D341Med (cell line): ENCODE measurements around the gene PDLIM3.

Source experiments
- DNase-seq: peaks from one replicate; pipeline ENCODE4 v3.0.0; 2012; ENCODE audit warnings: low spot score

The PDLIM3 gene

DNA sequence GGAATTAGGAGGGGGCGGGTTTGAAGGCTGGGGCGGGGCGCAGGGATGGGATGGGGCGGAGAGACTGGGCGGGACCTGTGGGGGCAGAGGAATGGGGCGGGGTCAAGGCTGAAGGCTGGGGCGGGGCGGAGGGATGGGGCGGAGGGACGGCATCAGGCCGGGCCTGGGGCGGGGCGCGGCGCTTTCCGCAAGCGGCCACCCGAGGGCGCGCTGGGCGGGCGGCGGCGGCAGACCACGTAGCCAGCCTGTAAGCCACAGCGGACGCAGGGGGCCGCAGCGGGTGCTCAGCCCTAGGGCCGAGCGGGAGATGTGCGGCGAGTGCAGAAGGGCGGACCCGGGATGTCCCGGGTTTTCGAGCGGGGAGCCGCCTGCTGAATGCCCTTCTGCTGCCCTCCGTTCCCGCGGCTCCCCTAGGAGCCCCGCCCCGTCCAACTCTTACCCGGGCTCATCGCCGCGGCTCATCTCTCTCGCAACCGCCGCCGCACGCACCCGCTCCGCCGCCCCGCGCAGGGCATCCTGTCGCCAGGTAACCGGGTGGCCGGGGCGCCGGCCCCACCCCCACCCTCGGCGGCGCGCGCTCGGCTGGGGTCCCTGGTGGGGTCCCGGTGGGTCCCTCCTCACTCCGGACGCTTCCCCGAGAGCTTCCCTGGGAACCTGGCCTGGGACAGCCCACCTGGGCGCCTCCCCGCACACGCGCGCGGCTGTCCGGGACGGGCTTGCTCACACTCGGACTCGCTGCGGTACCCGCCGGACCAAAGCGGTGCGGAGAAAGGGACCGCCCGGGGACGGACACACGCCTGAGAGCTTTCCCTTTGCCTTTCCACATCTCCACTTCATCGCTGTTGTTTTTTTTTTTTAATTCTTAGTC lies 63.8 kb downstream of the PDLIM3 start, which contains the start of gene CCDC110:
Gene CCDC110, minus strand, starts transcription at position 499 of the 868 bp plus-strand sequence. Its CDS starts 50 bp downstream, at position 449.
- peak; percentile 100 for DNase-seq

DNA sequence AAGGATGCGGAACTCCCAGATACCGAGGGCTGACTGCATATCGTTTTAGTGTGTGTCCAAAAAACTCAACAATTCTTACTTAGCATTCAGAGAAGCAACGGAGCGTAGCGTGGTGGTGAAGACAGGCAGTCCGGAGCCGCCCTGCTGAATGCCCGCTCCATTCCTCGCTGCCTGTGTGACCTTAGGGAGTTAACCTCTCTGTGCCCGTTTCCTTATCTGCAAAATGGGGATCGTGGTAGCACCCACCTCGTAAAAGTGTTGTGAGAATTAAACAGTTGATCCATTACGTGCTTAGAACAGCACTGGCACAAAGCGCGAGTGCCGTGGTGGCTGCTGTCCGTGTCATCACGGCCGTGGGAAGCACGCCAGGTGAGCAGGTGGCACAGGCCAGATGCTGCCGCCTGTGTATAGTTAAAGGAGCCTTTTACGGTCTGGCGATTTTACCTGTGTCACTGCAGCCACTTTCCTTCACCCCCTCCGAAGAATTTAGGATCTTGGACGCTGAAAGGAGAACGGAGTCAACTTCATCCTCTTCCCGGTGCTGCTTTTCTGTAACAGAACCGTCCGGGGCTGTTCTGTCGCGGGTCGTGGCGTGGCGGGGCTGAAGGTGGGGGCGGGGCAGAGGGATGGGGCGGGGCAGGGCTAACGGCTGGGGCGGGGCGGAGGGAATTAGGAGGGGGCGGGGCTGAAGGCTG lies 64.7 kb downstream of the PDLIM3 start:
- no peak for DNase-seq

DNA sequence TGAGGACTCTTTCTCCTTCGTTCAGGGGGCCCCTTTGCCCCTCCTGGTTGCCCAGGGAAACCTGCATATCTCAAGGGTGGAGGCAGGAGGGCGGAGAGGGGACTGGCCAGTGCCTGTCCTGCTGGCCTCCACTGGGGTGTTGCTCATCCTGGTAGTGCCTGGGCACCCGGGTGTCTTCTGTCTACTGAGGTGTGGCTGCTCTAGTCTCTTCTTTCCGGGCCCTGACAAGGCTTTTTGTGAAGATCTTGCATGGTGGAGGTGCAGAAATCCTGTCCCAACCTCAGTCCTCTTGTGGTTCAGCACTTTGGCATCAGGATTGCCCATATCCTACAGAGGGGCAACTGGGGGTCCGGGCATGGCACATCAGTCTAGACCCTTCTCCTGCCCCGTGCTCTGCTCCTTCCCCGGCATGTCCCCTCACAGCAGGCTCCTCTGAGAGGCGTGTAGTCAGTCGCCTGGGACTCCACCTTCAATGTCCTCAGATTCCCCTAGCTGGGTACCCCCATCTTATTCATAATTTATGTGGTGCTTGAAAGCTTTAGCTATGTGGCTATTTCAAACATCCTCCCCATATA lies 65.6 kb downstream of the PDLIM3 start:
- DNase-seq = no peak

DNA sequence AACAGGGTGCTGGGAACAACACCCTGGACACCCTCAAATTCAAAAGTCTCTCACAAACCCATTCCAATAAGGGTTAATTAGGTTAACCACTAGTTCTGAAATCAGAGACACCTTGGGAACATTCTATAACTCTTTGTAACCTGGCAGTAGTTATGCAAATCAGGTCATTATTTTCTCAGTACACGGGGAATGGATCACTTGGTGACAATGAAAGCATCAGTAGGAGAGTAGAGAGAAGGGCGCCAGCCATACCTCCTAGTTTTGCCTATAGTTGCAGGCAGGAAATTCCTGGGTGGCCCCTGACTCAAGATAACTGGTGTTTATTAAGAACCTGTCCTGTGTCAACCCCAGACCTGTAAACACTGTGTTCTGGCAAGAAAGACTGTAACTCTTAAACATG lies 66.3 kb downstream of the PDLIM3 start:
- DNase-seq = no peak

DNA sequence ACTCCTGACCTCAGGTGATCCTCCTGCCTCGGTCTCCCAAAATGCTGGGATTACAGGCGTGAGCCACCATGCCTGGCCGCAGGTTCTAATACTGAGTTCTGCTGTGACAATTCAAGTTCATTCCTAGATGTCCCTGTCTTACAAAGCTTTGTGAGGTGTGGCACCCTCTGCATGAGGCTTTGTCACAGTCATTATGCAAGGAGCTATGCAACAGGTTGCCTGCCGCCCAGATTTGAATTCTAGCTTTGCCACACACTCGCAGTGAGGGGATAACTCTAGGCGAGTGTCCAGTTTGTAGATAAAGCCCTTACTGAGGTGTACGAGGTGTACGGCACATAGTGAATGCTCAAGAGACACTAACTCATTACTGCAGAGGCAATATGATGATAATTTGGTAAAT lies 67.3 kb downstream of the PDLIM3 start:
- no peak for DNase-seq

DNA sequence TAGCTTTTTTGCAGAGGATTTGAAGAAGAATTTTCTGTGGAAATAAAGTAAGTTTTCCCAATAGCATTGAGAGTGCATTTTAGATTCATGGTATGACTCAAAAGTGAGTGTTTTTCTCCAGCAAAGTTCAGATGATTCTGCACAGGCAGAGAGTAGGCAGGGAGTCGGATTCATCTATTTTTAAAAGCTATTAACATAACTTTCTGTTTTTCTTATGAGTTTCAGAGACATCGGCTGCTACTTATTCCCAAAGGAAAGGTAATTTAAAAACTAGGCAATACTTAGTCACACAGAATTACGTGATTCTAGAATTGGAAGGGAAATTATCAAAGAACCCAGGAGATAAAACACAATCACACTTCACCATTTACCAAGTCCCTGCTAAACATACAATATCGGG lies 68.2 kb downstream of the PDLIM3 start:
- no peak for DNase-seq

DNA sequence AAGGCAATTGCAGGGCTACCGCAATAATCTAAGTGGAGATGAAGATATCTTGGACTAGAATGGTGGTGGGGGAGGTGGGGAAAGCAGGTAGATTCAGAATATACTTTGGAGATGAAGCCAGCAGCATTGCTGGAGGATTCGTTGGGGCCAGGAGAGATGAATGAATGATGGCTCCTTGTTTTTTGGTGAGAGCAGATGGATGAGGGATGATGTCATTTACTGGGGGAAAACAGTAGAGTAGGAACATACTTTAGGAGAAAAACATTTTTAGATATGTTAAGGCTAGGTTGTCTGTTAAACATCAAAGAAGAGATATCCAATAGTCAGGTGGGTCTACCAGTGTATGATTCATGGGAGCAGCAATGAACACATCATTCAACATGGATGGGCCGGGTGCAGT lies 69.6 kb downstream of the PDLIM3 start:
- no peak for DNase-seq

DNA sequence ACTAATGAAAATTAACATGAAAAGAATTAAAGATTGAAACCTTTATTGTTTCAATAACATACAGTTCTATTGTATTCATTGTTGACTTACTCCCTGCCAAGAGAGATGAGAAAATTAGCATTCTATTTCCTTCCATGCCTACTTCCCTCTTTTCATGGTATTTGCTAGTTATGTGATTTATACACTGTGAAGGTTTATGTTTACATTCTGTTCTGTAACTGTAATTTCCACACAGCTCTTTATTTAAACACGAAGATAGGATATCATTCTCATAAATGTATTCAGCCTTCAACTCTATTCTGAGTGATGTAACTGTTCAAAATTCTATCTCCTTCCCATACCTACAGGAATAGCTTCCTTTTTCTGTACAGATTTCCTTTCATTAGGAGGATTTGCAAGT lies 70.4 kb downstream of the PDLIM3 start:
- no peak for DNase-seq

DNA sequence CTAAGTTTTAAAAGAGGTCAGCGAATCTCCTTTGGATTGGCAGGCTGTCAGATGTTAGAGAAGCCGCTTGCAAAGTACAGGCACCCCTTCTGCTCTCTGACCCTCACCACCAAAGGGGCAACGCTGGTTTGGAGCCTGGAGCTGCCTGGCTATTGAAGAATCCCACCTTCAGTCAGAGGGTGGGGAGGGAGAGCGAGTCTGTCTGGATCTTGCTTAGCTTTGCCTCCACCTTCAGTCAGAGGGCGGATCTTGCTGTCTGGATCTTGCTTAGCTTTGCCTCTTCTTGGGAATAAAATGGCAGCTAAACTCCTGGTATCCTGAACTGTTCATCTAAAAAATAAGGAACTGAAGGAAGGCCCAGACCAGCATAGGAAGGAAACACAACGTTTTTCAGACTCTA lies 71.1 kb downstream of the PDLIM3 start:
- DNase-seq = peak; percentile 28

DNA sequence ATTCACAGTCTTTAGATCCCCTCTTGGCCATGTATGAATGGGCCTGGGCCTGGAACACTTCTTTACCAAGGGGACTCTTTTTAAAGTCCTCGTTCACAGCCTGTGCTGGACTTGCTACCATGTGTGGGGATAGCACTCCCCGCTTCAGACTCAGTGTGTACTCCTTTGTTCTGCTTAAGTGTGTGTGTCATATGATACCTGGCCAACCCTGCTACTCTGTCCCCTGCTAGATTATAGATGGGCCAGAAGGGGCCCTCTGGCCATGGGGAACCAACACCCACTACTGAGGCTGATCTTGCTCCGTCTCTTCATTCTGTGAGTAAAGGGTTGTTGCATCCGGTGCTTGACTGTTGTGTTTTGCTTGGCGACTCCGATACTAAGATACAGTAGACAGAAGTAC lies 71.8 kb downstream of the PDLIM3 start:
- no peak for DNase-seq

DNA sequence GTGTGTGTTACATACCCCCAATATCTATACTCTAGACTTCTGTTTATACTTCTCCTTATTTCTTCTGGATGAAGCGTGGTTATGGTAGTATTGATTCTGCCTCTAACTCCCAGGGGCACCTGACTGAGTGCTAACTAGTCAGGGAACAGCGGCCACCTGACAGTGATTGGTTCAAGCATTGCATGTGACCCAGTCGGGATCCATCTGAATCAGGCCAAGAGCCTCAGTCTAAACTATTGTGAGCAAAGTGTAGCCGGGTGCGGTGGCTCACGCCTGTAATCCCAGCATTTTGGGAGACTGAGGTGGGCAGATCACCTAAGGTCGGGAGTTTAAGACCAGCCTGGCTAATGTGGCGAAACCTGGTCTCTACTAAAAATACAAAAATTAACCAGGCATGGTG lies 73.7 kb downstream of the PDLIM3 start:
- no peak for DNase-seq

DNA sequence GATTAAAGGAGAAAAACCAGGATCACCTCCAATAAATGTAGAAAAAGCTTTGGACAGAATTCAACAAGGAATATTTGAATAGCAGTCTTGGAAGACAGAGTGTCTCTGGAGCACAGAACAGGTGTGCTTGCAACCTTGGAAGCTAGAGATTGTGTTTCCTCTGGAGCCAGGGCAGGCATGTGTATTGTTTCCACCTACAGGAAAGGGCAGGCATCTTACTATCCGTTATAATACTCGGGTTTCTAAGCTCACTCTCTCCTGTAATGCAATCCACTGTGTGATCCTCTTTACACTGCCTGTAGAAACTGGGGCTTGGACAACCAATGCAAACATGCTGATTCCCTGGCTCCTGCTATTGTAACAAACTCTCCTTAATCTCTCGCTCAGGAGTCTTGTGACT lies 78.2 kb downstream of the PDLIM3 start:
- peak; percentile 50 for DNase-seq

DNA sequence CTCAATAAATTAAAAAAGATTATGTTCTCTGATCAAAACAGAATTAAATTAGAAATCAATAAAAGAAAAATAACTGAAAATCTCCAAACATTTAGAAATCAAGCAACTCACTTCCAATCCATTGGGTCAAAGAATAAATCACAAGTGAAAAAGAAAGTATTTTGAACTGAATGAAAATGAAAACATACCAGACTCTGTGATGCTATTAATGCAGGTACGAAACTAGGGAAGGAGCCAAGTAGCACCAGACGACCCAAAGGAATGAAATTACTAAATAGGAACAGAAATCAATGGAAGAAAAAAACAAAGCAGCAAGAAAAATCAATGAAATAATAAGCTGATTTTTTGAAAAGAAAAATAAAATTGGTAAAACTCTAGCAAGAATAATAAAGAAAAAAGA lies 79.2 kb downstream of the PDLIM3 start:
- no peak for DNase-seq
